ENCODE results near the gene TBX2. TPM values are rescaled to one million over a fixed set of nuclear protein-coding genes. Genes with fewer than 3 reads are reported as not detected.
"Not testable (repeated sequence)": the region's sequence is repeated elsewhere in the genome, so short reads cannot be mapped to it uniquely, and the experiment has no call there.

Gene TBX2
- total and polyA plus RNA-seq, 10 of the 15 experiments (the other 5 are each of a cell fraction or from before 2014, with no cell fraction given): 0.13 TPM; not detected in 9

DNA sequence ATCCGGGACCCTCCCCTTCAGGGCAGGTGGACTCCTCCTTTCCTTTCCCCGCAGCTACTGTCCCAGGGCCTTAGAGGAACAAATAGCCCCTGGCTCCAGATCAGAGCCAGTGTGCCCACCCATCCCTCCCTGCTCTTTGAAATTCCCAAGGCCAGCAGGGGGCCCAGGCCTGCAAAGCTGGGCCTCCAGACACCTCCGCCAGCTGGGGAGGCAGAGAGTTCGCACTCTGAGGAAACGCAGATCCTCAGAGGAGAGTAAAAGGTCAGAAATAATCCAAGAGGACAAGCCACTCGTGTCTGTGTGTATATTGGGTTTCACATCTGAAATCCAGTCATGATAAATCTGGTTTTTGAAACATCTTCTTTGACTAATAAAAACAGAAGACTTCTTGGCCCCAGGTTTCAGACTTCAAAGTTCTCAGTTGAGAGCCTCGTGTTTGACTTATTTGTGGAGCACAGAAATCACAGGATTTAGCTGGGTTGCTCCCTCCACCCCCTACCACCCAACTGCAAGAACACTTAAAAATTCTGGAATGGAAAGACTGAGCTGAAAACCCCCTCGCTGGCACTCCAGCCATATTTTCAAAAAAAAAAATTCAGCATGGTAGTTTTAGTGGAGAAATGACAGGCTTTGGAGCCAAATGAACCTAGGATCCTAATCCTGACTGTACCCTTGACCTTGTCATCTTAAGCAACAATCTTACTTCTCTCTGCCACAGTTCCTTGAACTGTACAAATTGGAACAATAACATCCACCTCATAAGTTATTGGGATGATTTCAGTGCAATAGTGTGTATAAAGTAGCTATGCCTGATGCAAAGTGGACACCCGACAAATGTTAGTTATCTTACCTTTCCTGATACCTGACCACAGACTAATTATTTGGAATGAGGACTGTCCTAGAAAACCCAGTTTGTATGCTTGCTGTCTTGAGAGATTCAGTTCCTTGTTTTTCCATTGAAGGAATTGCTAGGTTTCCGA is 44.5 kb upstream of the TBX2 start:
- RAD21 ChIA-PET (ENCODE audit: unreplicated experiment): no interaction called here
- SMC1A ChIA-PET (ENCODE audit: uncharacterized antibody, unreplicated experiment): no interaction called here

DNA sequence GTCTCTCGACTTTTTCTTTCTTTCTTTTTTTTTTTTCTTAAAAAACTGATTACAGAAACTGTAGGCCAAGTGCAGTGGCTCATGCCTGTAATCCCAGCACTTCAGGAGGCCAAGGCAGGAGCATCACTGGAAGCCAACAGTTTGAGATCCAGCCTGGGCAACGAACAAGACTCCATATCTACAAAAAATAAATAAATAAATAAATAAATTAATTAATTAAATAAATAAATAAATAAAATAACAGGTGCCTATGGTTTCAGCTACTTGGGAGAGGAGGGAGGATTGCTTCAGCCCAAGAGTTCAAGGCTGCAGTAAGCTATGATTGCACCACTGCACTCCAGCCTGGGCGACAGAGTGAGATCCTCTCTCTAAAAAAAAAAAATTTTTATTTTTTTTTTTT is 42.6 kb upstream of the TBX2 start:
- H3K9ac ChIP-seq (ENCODE audit: control insufficient read depth, insufficient read depth, low read length); H3K9me3 ChIP-seq (replicated peaks; ENCODE audit: control insufficient read depth, insufficient read depth, low read length); H3K4me3 ChIP-seq; H3K36me3 ChIP-seq (ENCODE audit: control insufficient read depth in 2 of 2, insufficient read depth in 2 of 2, low read length in 1 of 2); ATAC-seq; BruUV-seq (replicated peaks); H4K20me1 ChIP-seq (ENCODE audit: control insufficient read depth, insufficient read depth); RAD21 ChIA-PET (ENCODE audit: unreplicated experiment); SMC1A ChIA-PET (ENCODE audit: uncharacterized antibody, unreplicated experiment); H3K4me2 ChIP-seq (ENCODE audit: control insufficient read depth, insufficient read depth); FAIRE-seq; POLR2A ChIA-PET; in situ Hi-C loops (cut with MboI); intact Hi-C loops (cut with micrococcal nuclease; ENCODE audit: unreplicated experiment); H3K27ac ChIP-seq (ENCODE audit: control insufficient read depth, insufficient read depth); H2AFZ ChIP-seq (ENCODE audit: control insufficient read depth, low read depth, low read length); H3K79me2 ChIP-seq (ENCODE audit: control insufficient read depth, insufficient read depth, low read length); DNase-seq (ENCODE audit: low read depth, low spot score); H3K27me3 ChIP-seq (replicated peaks in 1 of 2; ENCODE audit: control insufficient read depth in 2 of 2, insufficient read depth in 2 of 2, low read length in 1 of 2); H3K4me1 ChIP-seq (ENCODE audit: control insufficient read depth, insufficient read depth, low read length): not testable (repeated sequence)
- 31% methylated on average over 3 of the region's 3 CpGs for WGBS (ENCODE audit: insufficient coverage, insufficient replicate concordance, low lambda C conversion rate, missing lambda C conversion rate)
- CTCF ChIA-PET: interaction anchor here (1.3 kb wide), 1 partner anchor 386 kb away, joined by 4 read pairs; no protein-coding TSS in a partner anchor

More for the DNA sequence above, 44.5 kb upstream of the TBX2 start:
- Histone ChIP-seq H4K20me1 (ENCODE audit: control insufficient read depth, insufficient read depth) (no peaks in the 10 kb centered on the region), H3K9me3 (replicated peaks; ENCODE audit: control insufficient read depth, insufficient read depth, low read length) (no peaks in the 10 kb centered on the region), H3K27me3 (replicated peaks in 1 of 2; ENCODE audit: control insufficient read depth in 2 of 2, insufficient read depth in 2 of 2, low read length in 1 of 2) (no peaks in the 10 kb centered on the region), H2AFZ (ENCODE audit: control insufficient read depth, low read depth, low read length) (no peak overlapping the region), H3K79me2 (ENCODE audit: control insufficient read depth, insufficient read depth, low read length) (no peaks in the 10 kb centered on the region), H3K4me2 (ENCODE audit: control insufficient read depth, insufficient read depth) (no peak overlapping the region), H3K9ac (ENCODE audit: control insufficient read depth, insufficient read depth, low read length) (no peak overlapping the region), H3K4me3 (no peak overlapping the region), H3K4me1 (ENCODE audit: control insufficient read depth, insufficient read depth, low read length) (no peaks in the 10 kb centered on the region), H3K27ac (ENCODE audit: control insufficient read depth, insufficient read depth) (no peak overlapping the region), H3K36me3 (ENCODE audit: control insufficient read depth in 2 of 2, insufficient read depth in 2 of 2, low read length in 1 of 2) (no peaks in the 10 kb centered on the region)
- in situ Hi-C loops (cut with MboI): no loop called here
- ATAC-seq (no peak), FAIRE-seq (no peak), DNase-seq (ENCODE audit: low read depth, low spot score) (no peak)
- ChIA-PET POLR2A (no interaction called here), CTCF (interaction anchor here (0.9 kb wide), 1 partner anchor 8 kb away, joined by 3 read pairs; no protein-coding TSS in a partner anchor)
- WGBS (ENCODE audit: insufficient coverage, insufficient replicate concordance, low lambda C conversion rate, missing lambda C conversion rate): 55% methylated on average over 10 of the region's 10 CpGs
- no TSS peak for BruUV-seq (replicated peaks)
- intact Hi-C loops (cut with micrococcal nuclease; ENCODE audit: unreplicated experiment): no loop called here
- TF ChIP-seq MYB (IDR thresholded peaks at IDR 0.05; ENCODE audit: borderline replicate concordance, low read depth, low read length): no peak
- no peak for TF ChIP-seq SUPT20H (IDR thresholded peaks at IDR 0.05; ENCODE audit: borderline replicate concordance, control insufficient read depth, low read depth, low read length)
- peak in 1 of 2 experiments; percentile 86; a peak in 1 of 4 replicates for TF ChIP-seq ETV6 (conservative IDR thresholded peaks at IDR 0.05 in 1 of 2, IDR thresholded peaks at IDR 0.05 in 1 of 2; ENCODE audit: borderline replicate concordance in 1 of 2, low read depth in 1 of 2)
- peak; percentile 67; the same call in 1 of the 2 replicates for TF ChIP-seq NFXL1 (IDR thresholded peaks at IDR 0.05; ENCODE audit: borderline replicate concordance)
